HepG2 (cell line): Measurements from ENCODE around the gene CDC34. TPM values are rescaled to one million over a fixed set of nuclear protein-coding genes. Genes with fewer than 3 reads are reported as not detected.

ENCODE experiments used
- EP300 ChIP-seq, 3 experiments: sonication (generic) in 1 of 3; formaldehyde crosslinking in 1 of 3; IDR thresholded peaks; 2 replicates each; pipeline versions ENCODE4 v1.5.1 to v1.6.1; 2011 to 2020; ENCODE audit warnings: low read depth in 2 of 3, low read length in 2 of 3, borderline replicate concordance in 1 of 3, improper control_type of control experiment in 1 of 3, mild to moderate bottlenecking in 1 of 3, missing genetic modification reagents in 1 of 3, moderate library complexity in 1 of 3
- GFI1 ChIP-seq: sonication (generic); formaldehyde crosslinking; IDR thresholded peaks from 2 replicates; pipeline ENCODE4 v1.5.0; 2020; ENCODE audit warnings: missing genetic modification reagents, mild to moderate bottlenecking, borderline replicate concordance
- HIC2 ChIP-seq: sonication (generic); formaldehyde crosslinking; IDR thresholded peaks from 2 replicates; pipeline ENCODE4 v1.9.0; 2022; ENCODE audit warnings: low read depth, missing genetic modification reagents
- PRDM15 ChIP-seq: sonication (generic); formaldehyde crosslinking; IDR thresholded peaks from 2 replicates; pipeline ENCODE4 v1.4.0; 2020; ENCODE audit warnings: missing genetic modification reagents
- RARG ChIP-seq: sonication (generic); formaldehyde crosslinking; IDR thresholded peaks from 2 replicates; pipeline ENCODE4 v1.4.0; 2020; ENCODE audit warnings: low read depth, mild to moderate bottlenecking, missing genetic modification reagents
- ZHX2 ChIP-seq, 2 experiments: sonication (generic) in 1 of 2; formaldehyde crosslinking in 1 of 2; IDR thresholded peaks; 2 replicates each; pipeline versions ENCODE4 v1.6.1 to v1.9.0; 2014 to 2022; ENCODE audit warnings: antibody characterized with exemption in 1 of 2, borderline replicate concordance in 1 of 2, inconsistent platforms in 1 of 2, low read depth in 1 of 2, missing genetic modification reagents in 1 of 2
- ZMAT5 ChIP-seq: sonication (generic); formaldehyde crosslinking; IDR thresholded peaks from 2 replicates; pipeline ENCODE4 v1.5.0; 2020; ENCODE audit warnings: mild to moderate bottlenecking, low read depth, missing genetic modification reagents, borderline replicate concordance
- ZNF263 ChIP-seq: sonication (generic); formaldehyde crosslinking; IDR thresholded peaks from 2 replicates; pipeline ENCODE4 v1.4.0; 2020; ENCODE audit warnings: missing genetic modification reagents
- ZNF512B ChIP-seq: sonication (generic); formaldehyde crosslinking; IDR thresholded peaks from 2 replicates; pipeline ENCODE4 v1.5.1; 2020; ENCODE audit warnings: missing genetic modification reagents, mild to moderate bottlenecking, borderline replicate concordance
- ZNF605 ChIP-seq: sonication (generic); formaldehyde crosslinking; IDR thresholded peaks from 2 replicates; pipeline ENCODE4 v1.8.0; 2022; ENCODE audit warnings: mild to moderate bottlenecking, missing genetic modification reagents
- ZNF678 ChIP-seq: sonication (generic); formaldehyde crosslinking; IDR thresholded peaks from 2 replicates; pipeline ENCODE4 v1.4.0; 2020; ENCODE audit warnings: mild to moderate bottlenecking, missing genetic modification reagents
- polyA plus RNA-seq, 8 experiments: library from polyadenylated mRNA; depleted of rRNA in 3 of 8; stranded (reverse) in 7 of 8; unstranded in 1 of 8; fragments of >200 nt; fragmentation: Illumina TruSeq in 4 of 8; extraction: Trizol in 4 of 8; gene quantifications; 2 replicates each; pipeline versions ENCODE4 v1.2.1 to v1.2.3, GENCODE V29; 2011 to 2016; ENCODE audit warnings: low read depth in 4 of 8, missing spikeins in 1 of 8, mixed read lengths in 1 of 8; ENCODE audit not compliant: insufficient read depth in 1 of 8
- total RNA-seq, 5 experiments: library from RNA; depleted of rRNA; stranded (reverse); fragments of >200 nt; fragmentation: Illumina TruSeq; extraction: Trizol; gene quantifications; 2 replicates each; pipeline ENCODE4 v1.2.3, GENCODE V29; 2016; ENCODE audit warnings: low read depth in 1 of 5

The CDC34 gene
- total and polyA plus RNA-seq, 2 of the 13 experiments (the other 11 are each of a cell fraction or from before 2014, with no cell fraction given): 138 to 150 TPM

GRCh38 chr19:570937-571565, 39.5 kb downstream of the CDC34 start (continued):
- TF ChIP-seq ZHX2 (IDR thresholded peaks at IDR 0.05; ENCODE audit: low read depth) (no peak; the same call in 1 of the 2 replicates), ZHX2 (CRISPR knock-in tag; IDR thresholded peaks at IDR 0.05; ENCODE audit: borderline replicate concordance) (0 out of 2 replicates have a peak, but pooled peaks have one; percentile 46), GFI1 (CRISPR knock-in tag) (peak; percentile 53; the same call in 1 of the 2 replicates), ZNF512B (CRISPR knock-in tag) (no peak), ZMAT5 (CRISPR knock-in tag) (no peak), ZNF678 (CRISPR knock-in tag) (no peak), ZNF263 (no peak), PRDM15 (peak; percentile 46; the same call in 1 of the 2 replicates), ZNF605 (CRISPR knock-in tag) (peak; percentile 41; the same call in 1 of the 2 replicates), EP300 (IDR thresholded peaks at IDR 0.05; ENCODE audit: low read depth in 2 of 2, low read length in 2 of 2) (0 out of 4 replicates have a peak, but pooled peaks of 1 of the 2 experiments have one; percentile 13), EP300 (CRISPR knock-in tag; IDR thresholded peaks at IDR 0.05; ENCODE audit: borderline replicate concordance) (0 out of 2 replicates have a peak, but pooled peaks have one; percentile 10), RARG (CRISPR knock-in tag) (no peak), HIC2 (CRISPR knock-in tag) (peak; percentile 62; the same call in 1 of the 2 replicates)
